Hematopoietic multipotent progenitor cell (in vitro differentiated cells): ENCODE measurements around the gene B3GALNT2. TPM values are rescaled to one million over a fixed set of nuclear protein-coding genes. Genes with fewer than 3 reads are reported as not detected.
"Not testable (repeated sequence)": the region's sequence is repeated elsewhere in the genome, so short reads cannot be mapped to it uniquely, and the experiment has no call there.

Experiments used
- DNase-seq, 3 donors: peaks; one replicate each; pipeline ENCODE4 v3.0.0-alpha.2; 2011 to 2015; ENCODE audit warnings: low read depth in 2 of 3, low spot score in 2 of 3
- total RNA-seq: library from RNA; depleted of rRNA; stranded (reverse); fragments of >200 nt; gene quantifications from one replicate; pipeline ENCODE4 v1.2.3, GENCODE V29; 2012

B3GALNT2 gene
- 10.2 TPM for total RNA-seq

- DNase-seq, result no peak
These were observed at the start of gene B3GALNT2 for GRCh38 chr1:235504122-235504493. B3GALNT2 (minus strand) TSS chr1:235504452; CDS start chr1:235504252, 200 bp downstream.

GRCh38 chr1:235553112-235553551, 48.9 kb upstream of the B3GALNT2 start:
- no peak for DNase-seq

- no peak for DNase-seq
These were observed 48.0 kb upstream of the B3GALNT2 start for GRCh38 chr1:235552146-235552716.

- no peak for DNase-seq
These were observed 45.3 kb upstream of the B3GALNT2 start for GRCh38 chr1:235549351-235550139.

- DNase-seq, result peak in 2 of 3 donors; percentile 33 to 53
These were observed 42.3 kb upstream of the B3GALNT2 start for GRCh38 chr1:235546369-235547155.

GRCh38 chr1:235545292-235545930, 41.2 kb upstream of the B3GALNT2 start:
- no peak for DNase-seq

- DNase-seq, result not testable (repeated sequence)
These were observed 38.6 kb upstream of the B3GALNT2 start for GRCh38 chr1:235542845-235543244.

GRCh38 chr1:235533476-235534168, 29.4 kb upstream of the B3GALNT2 start:
- DNase-seq, result no peak

- no peak for DNase-seq
These were observed 28.1 kb upstream of the B3GALNT2 start for GRCh38 chr1:235532360-235532759.

- no peak for DNase-seq
These were observed 23.1 kb upstream of the B3GALNT2 start for GRCh38 chr1:235527196-235527814.

GRCh38 chr1:235525314-235525713, 21.1 kb upstream of the B3GALNT2 start:
- no peak for DNase-seq

- no peak for DNase-seq
These were observed 12.7 kb upstream of the B3GALNT2 start for GRCh38 chr1:235516862-235517446.

- DNase-seq, result no peak
These were observed 11.7 kb upstream of the B3GALNT2 start for GRCh38 chr1:235515844-235516512.

- DNase-seq, result peak; percentile 48 to 84 (median 57)
These were observed 9.5 kb upstream of the B3GALNT2 start for GRCh38 chr1:235513495-235514366.

GRCh38 chr1:235511470-235512240, 7.4 kb upstream of the B3GALNT2 start:
- no peak for DNase-seq

GRCh38 chr1:235510823-235511222, 6.6 kb upstream of the B3GALNT2 start:
- DNase-seq, result no peak

- DNase-seq, result no peak
These were observed 3.4 kb upstream of the B3GALNT2 start for GRCh38 chr1:235507623-235508022.
